ENCODE results near the gene MBNL2. TPM values are rescaled to one million over a fixed set of nuclear protein-coding genes. Genes with fewer than 3 reads are reported as not detected.

Gene MBNL2
- total RNA-seq, 2 donors from 2014 or later = 13.4 to 27.2 TPM

GRCh38 chr13:97246596-97247158 lies 24.5 kb downstream of the MBNL2 start:
- no peaks in the 10 kb centered on the region for H3K9me3 Mint-ChIP-seq
- no peak overlapping the region for H3K27ac Mint-ChIP-seq
- no peak overlapping the region for H3K4me3 Mint-ChIP-seq
- no peaks in the 10 kb centered on the region for H3K36me3 Mint-ChIP-seq (ENCODE audit: low read depth)
- peaks cover 26% of the 10 kb centered on the region for H3K4me1 Mint-ChIP-seq
- ATAC-seq (replicated peaks) = no peak
- H3K27me3 Mint-ChIP-seq = no peaks in the 10 kb centered on the region

GRCh38 chr13:97248243-97248642 lies 26.1 kb downstream of the MBNL2 start:
- Mint-ChIP-seq H3K36me3 (ENCODE audit: low read depth) (no peaks in the 10 kb centered on the region), H3K27me3 (no peaks in the 10 kb centered on the region), H3K27ac (no peak overlapping the region), H3K4me3 (no peak overlapping the region), H3K9me3 (no peaks in the 10 kb centered on the region), H3K4me1 (peaks cover 20% of the 10 kb centered on the region)
- ATAC-seq (replicated peaks) = no peak

GRCh38 chr13:97249093-97249795 lies 27.1 kb downstream of the MBNL2 start:
- Mint-ChIP-seq H3K27me3 (no peaks in the 10 kb centered on the region), H3K27ac (no peak overlapping the region), H3K36me3 (ENCODE audit: low read depth) (no peaks in the 10 kb centered on the region), H3K4me1 (peaks cover 13% of the 10 kb centered on the region), H3K9me3 (no peaks in the 10 kb centered on the region), H3K4me3 (no peak overlapping the region)
- ATAC-seq (replicated peaks) = no peak

GRCh38 chr13:97249796-97250495 lies 27.8 kb downstream of the MBNL2 start:
- Mint-ChIP-seq H3K27ac (no peak overlapping the region), H3K36me3 (ENCODE audit: low read depth) (no peaks in the 10 kb centered on the region), H3K9me3 (no peaks in the 10 kb centered on the region), H3K4me3 (peak overlapping the region; percentile 3), H3K4me1 (peaks cover 18% of the 10 kb centered on the region), H3K27me3 (no peaks in the 10 kb centered on the region)
- no peak for ATAC-seq (replicated peaks)

GRCh38 chr13:97250560-97250959 lies 28.4 kb downstream of the MBNL2 start:
- Mint-ChIP-seq H3K4me3 (peak overlapping the region; percentile 3), H3K36me3 (ENCODE audit: low read depth) (no peaks in the 10 kb centered on the region), H3K4me1 (peaks cover 23% of the 10 kb centered on the region), H3K27me3 (no peaks in the 10 kb centered on the region), H3K9me3 (no peaks in the 10 kb centered on the region), H3K27ac (no peak overlapping the region)
- ATAC-seq (replicated peaks) = no peak

GRCh38 chr13:97252735-97253134 lies 30.6 kb downstream of the MBNL2 start:
- Mint-ChIP-seq H3K27ac (no peak overlapping the region), H3K4me3 (no peak overlapping the region), H3K36me3 (ENCODE audit: low read depth) (peaks cover 9% of the 10 kb centered on the region), H3K9me3 (no peaks in the 10 kb centered on the region), H3K27me3 (no peaks in the 10 kb centered on the region), H3K4me1 (peaks cover 43% of the 10 kb centered on the region)
- no peak for ATAC-seq (replicated peaks)

- Mint-ChIP-seq H3K27me3 (no peaks in the 10 kb centered on the region), H3K4me1 (peaks cover 49% of the 10 kb centered on the region), H3K9me3 (no peaks in the 10 kb centered on the region), H3K36me3 (ENCODE audit: low read depth) (peaks cover 13% of the 10 kb centered on the region), H3K27ac (no peak overlapping the region), H3K4me3 (no peak overlapping the region)
- ATAC-seq (replicated peaks) = no peak
These were observed 31.6 kb downstream of the MBNL2 start for GRCh38 chr13:97253581-97254293.

GRCh38 chr13:97254816-97255215 lies 32.7 kb downstream of the MBNL2 start:
- Mint-ChIP-seq H3K27me3 (no peaks in the 10 kb centered on the region), H3K27ac (no peak overlapping the region)
- ATAC-seq (replicated peaks) = no peak

GRCh38 chr13:97255515-97256021 lies 33.4 kb downstream of the MBNL2 start:
- H3K27me3 Mint-ChIP-seq = no peaks in the 10 kb centered on the region
- peak overlapping the region; percentile 89 for H3K27ac Mint-ChIP-seq
- peak; percentile 61 for ATAC-seq (replicated peaks)
- peaks cover 13% of the 10 kb centered on the region for H3K36me3 Mint-ChIP-seq (ENCODE audit: low read depth)
- peaks cover 59% of the 10 kb centered on the region for H3K4me1 Mint-ChIP-seq
- H3K9me3 Mint-ChIP-seq = no peaks in the 10 kb centered on the region
- H3K4me3 Mint-ChIP-seq = peak overlapping the region; percentile 63

More at GRCh38 chr13:97254816-97255215, 32.7 kb downstream of the MBNL2 start:
- H3K9me3 Mint-ChIP-seq = no peaks in the 10 kb centered on the region
- peaks cover 59% of the 10 kb centered on the region for H3K4me1 Mint-ChIP-seq
- no peak overlapping the region for H3K4me3 Mint-ChIP-seq
- H3K36me3 Mint-ChIP-seq (ENCODE audit: low read depth) = peaks cover 13% of the 10 kb centered on the region

GRCh38 chr13:97256343-97256783 lies 34.2 kb downstream of the MBNL2 start:
- peak overlapping the region; percentile 89 for H3K27ac Mint-ChIP-seq
- peak; percentile 56 for ATAC-seq (replicated peaks)

GRCh38 chr13:97257228-97257755 lies 35.2 kb downstream of the MBNL2 start:
- peak overlapping the region; percentile 89 for H3K27ac Mint-ChIP-seq
- H3K27me3 Mint-ChIP-seq = no peaks in the 10 kb centered on the region
- no peaks in the 10 kb centered on the region for H3K9me3 Mint-ChIP-seq
- no peak for ATAC-seq (replicated peaks)
- peaks cover 72% of the 10 kb centered on the region for H3K4me1 Mint-ChIP-seq
- peak overlapping the region; percentile 63 for H3K4me3 Mint-ChIP-seq
- peaks cover 13% of the 10 kb centered on the region for H3K36me3 Mint-ChIP-seq (ENCODE audit: low read depth)

More at GRCh38 chr13:97256343-97256783, 34.2 kb downstream of the MBNL2 start:
- Mint-ChIP-seq H3K4me1 (peaks cover 63% of the 10 kb centered on the region), H3K36me3 (ENCODE audit: low read depth) (peaks cover 13% of the 10 kb centered on the region), H3K4me3 (peak overlapping the region; percentile 63), H3K9me3 (no peaks in the 10 kb centered on the region), H3K27me3 (no peaks in the 10 kb centered on the region)

GRCh38 chr13:97257800-97258799 lies 36.0 kb downstream of the MBNL2 start:
- peak; percentile 58 for ATAC-seq (replicated peaks)
- no peaks in the 10 kb centered on the region for H3K27me3 Mint-ChIP-seq
- H3K4me3 Mint-ChIP-seq = peak overlapping the region; percentile 63
- H3K36me3 Mint-ChIP-seq (ENCODE audit: low read depth) = peaks cover 16% of the 10 kb centered on the region
- H3K9me3 Mint-ChIP-seq = no peaks in the 10 kb centered on the region
- peaks cover 77% of the 10 kb centered on the region for H3K4me1 Mint-ChIP-seq
- H3K27ac Mint-ChIP-seq = peak overlapping the region; percentile 89

GRCh38 chr13:97258801-97259200 lies 36.7 kb downstream of the MBNL2 start:
- H3K36me3 Mint-ChIP-seq (ENCODE audit: low read depth) = peaks cover 20% of the 10 kb centered on the region
- peak overlapping the region; percentile 89 for H3K27ac Mint-ChIP-seq
- H3K4me3 Mint-ChIP-seq = peak overlapping the region; percentile 63
- peaks cover 80% of the 10 kb centered on the region for H3K4me1 Mint-ChIP-seq
- no peaks in the 10 kb centered on the region for H3K27me3 Mint-ChIP-seq
- H3K9me3 Mint-ChIP-seq = no peaks in the 10 kb centered on the region
- no peak for ATAC-seq (replicated peaks)
